ENCODE results near the gene CACNA1A.

The CACNA1A gene

GRCh38 chr19:13270514-13271105 is 235.7 kb downstream of the CACNA1A start:
- H3K4me3 ChIP-seq (ENCODE audit: insufficient read depth, low read length, poor library complexity, severe bottlenecking), result no peak overlapping the region
- H2AFZ ChIP-seq (ENCODE audit: low read depth, low read length, severe bottlenecking), result no peak overlapping the region
- H3F3A ChIP-seq (ENCODE audit: insufficient read depth), result no peaks in the 10 kb centered on the region
- H3K9ac ChIP-seq (ENCODE audit: low read length), result no peak overlapping the region
- H3K36me3 ChIP-seq (ENCODE audit: low read length), result no peaks in the 10 kb centered on the region
- no peak for TF ChIP-seq CTCF (IDR thresholded peaks at IDR 0.05; ENCODE audit: insufficient read depth, low read length, poor library complexity, severe bottlenecking)
- no peak for TF ChIP-seq EZH2phosphoT487 (conservative IDR thresholded peaks at IDR 0.05; ENCODE audit: low read length)
- no peaks in the 10 kb centered on the region for H3K79me2 ChIP-seq (ENCODE audit: insufficient read depth, low read length)
- H3K4me2 ChIP-seq (ENCODE audit: low read depth, low read length, poor library complexity, severe bottlenecking), result no peak overlapping the region
- H3K9me2 ChIP-seq (replicated peaks; ENCODE audit: insufficient read depth, low read length), result no peaks in the 10 kb centered on the region
- H4K20me1 ChIP-seq (ENCODE audit: low read depth, low read length), result no peaks in the 10 kb centered on the region
- no peaks in the 10 kb centered on the region for H3K27me3 ChIP-seq (ENCODE audit: low read length)
- no peaks in the 10 kb centered on the region for H3K9me3 ChIP-seq (ENCODE audit: insufficient read depth, low read length)
- H3K27ac ChIP-seq (ENCODE audit: low read depth, low read length), result no peak overlapping the region

GRCh38 chr19:13269348-13269747 is 236.9 kb downstream of the CACNA1A start:
- TF ChIP-seq CTCF (IDR thresholded peaks at IDR 0.05; ENCODE audit: insufficient read depth, low read length, poor library complexity, severe bottlenecking) (no peak), EZH2phosphoT487 (conservative IDR thresholded peaks at IDR 0.05; ENCODE audit: low read length) (no peak)
- H3K9ac ChIP-seq (ENCODE audit: low read length), result no peak overlapping the region
- H3F3A ChIP-seq (ENCODE audit: insufficient read depth), result no peaks in the 10 kb centered on the region
- H3K79me2 ChIP-seq (ENCODE audit: insufficient read depth, low read length), result no peaks in the 10 kb centered on the region
- H3K27ac ChIP-seq (ENCODE audit: low read depth, low read length), result no peak overlapping the region
- H3K4me3 ChIP-seq (ENCODE audit: insufficient read depth, low read length, poor library complexity, severe bottlenecking), result no peak overlapping the region
- H4K20me1 ChIP-seq (ENCODE audit: low read depth, low read length), result no peaks in the 10 kb centered on the region
- no peak overlapping the region for H2AFZ ChIP-seq (ENCODE audit: low read depth, low read length, severe bottlenecking)
- H3K27me3 ChIP-seq (ENCODE audit: low read length), result no peaks in the 10 kb centered on the region
- H3K9me3 ChIP-seq (ENCODE audit: insufficient read depth, low read length), result no peaks in the 10 kb centered on the region
- no peaks in the 10 kb centered on the region for H3K36me3 ChIP-seq (ENCODE audit: low read length)
- H3K9me2 ChIP-seq (replicated peaks; ENCODE audit: insufficient read depth, low read length), result no peaks in the 10 kb centered on the region
- H3K4me2 ChIP-seq (ENCODE audit: low read depth, low read length, poor library complexity, severe bottlenecking), result no peak overlapping the region

GRCh38 chr19:13267889-13268288 is 238.4 kb downstream of the CACNA1A start:
- Histone ChIP-seq H2AFZ (ENCODE audit: low read depth, low read length, severe bottlenecking) (no peak overlapping the region), H3K79me2 (ENCODE audit: insufficient read depth, low read length) (no peaks in the 10 kb centered on the region), H3K27ac (ENCODE audit: low read depth, low read length) (no peak overlapping the region), H3K9me3 (ENCODE audit: insufficient read depth, low read length) (no peaks in the 10 kb centered on the region), H3K27me3 (ENCODE audit: low read length) (no peaks in the 10 kb centered on the region), H3K4me2 (ENCODE audit: low read depth, low read length, poor library complexity, severe bottlenecking) (no peak overlapping the region), H3K9me2 (replicated peaks; ENCODE audit: insufficient read depth, low read length) (no peaks in the 10 kb centered on the region), H3K9ac (ENCODE audit: low read length) (no peak overlapping the region), H3K36me3 (ENCODE audit: low read length) (no peaks in the 10 kb centered on the region), H3F3A (ENCODE audit: insufficient read depth) (no peaks in the 10 kb centered on the region), H4K20me1 (ENCODE audit: low read depth, low read length) (no peaks in the 10 kb centered on the region), H3K4me3 (ENCODE audit: insufficient read depth, low read length, poor library complexity, severe bottlenecking) (no peak overlapping the region)
- TF ChIP-seq EZH2phosphoT487 (conservative IDR thresholded peaks at IDR 0.05; ENCODE audit: low read length) (no peak), CTCF (IDR thresholded peaks at IDR 0.05; ENCODE audit: insufficient read depth, low read length, poor library complexity, severe bottlenecking) (no peak)

Data from SU-DHL-6 (cell line).